IgD-negative memory B cell (primary cell): ENCODE measurements around the gene STT3B. TPM values are rescaled to one million over a fixed set of nuclear protein-coding genes. Genes with fewer than 3 reads are reported as not detected.
A peak's percentile ranks its signal among the peaks of the same experiment; 100 is the strongest.

Experiments used
- H3K27ac Mint-ChIP-seq, 3 donors: one replicate each; pipeline ENCODE4 v1.8.0; 2020 to 2022; ENCODE audit warnings: mild to moderate bottlenecking in 3 of 3, mixed read lengths in 3 of 3, moderate library complexity in 1 of 3
- H3K27me3 Mint-ChIP-seq: one replicate; pipeline ENCODE4 v1.8.0; 2021; ENCODE audit warnings: mixed read lengths
- H3K36me3 Mint-ChIP-seq: one replicate; pipeline ENCODE4 v1.8.0; 2020; ENCODE audit warnings: mild to moderate bottlenecking, mixed read lengths
- H3K4me1 Mint-ChIP-seq, 3 donors: one replicate each; pipeline ENCODE4 v1.8.0; 2020 to 2022; ENCODE audit warnings: mixed read lengths in 3 of 3, mild to moderate bottlenecking in 1 of 3
- H3K4me3 Mint-ChIP-seq, 4 donors: one replicate each; pipeline ENCODE4 v1.8.0; 2020 to 2022; ENCODE audit warnings: mild to moderate bottlenecking in 4 of 4, mixed read lengths in 4 of 4, moderate library complexity in 3 of 4
- H3K9me3 Mint-ChIP-seq, 3 donors: one replicate each; pipeline ENCODE4 v1.8.0; 2020 to 2021; ENCODE audit warnings: mixed read lengths in 3 of 3, mild to moderate bottlenecking in 1 of 3
- polyA plus RNA-seq: library from polyadenylated mRNA; unstranded; fragments of 300-500 nt; fragmentation: Illumina TruSeq; gene quantifications from one replicate; pipeline ENCODE4 v1.2.3, GENCODE V29; 2021

Gene STT3B
- polyA plus RNA-seq, 1 donor from 2014 or later = 52.8 TPM

DNA sequence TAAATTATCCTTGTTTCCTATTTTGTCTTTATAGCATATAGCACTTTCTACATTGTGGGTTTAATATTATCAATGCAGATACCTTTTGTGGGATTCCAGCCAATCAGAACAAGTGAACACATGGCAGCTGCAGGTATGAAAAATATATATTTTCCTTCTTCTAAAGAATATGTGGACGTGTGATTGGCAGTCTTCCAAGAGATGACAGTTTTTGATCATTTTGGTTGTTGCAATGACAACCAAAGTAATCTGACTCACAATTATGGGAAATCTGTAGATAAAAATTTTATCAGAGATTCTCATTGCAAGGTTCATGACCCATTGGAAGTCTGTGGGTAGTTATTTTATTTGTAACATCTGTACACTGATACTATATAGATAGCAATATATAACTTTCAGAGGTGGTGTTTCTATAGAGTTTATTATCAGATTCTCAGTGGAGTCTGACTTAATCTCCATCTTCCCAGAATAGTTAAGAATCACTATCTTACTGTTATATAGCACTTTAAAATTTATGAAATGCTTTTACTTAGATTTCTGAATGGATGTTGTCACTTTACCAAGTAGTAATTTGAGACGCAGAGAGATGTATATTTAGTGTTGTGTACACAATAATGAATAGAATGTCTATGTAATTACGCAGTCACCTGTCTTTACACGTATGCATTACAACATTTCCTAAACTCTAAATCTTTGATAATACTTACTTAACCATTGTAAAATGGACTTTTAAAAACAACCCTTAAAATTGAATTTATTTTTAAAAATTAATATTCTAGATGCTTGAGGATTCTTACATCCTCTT, 82.5 kb downstream of the STT3B start:
- no peak overlapping the region for H3K4me3 Mint-ChIP-seq
- no peaks in the 10 kb centered on the region for H3K9me3 Mint-ChIP-seq
- H3K27me3 Mint-ChIP-seq = no peaks in the 10 kb centered on the region
- peaks cover 5% of the 10 kb centered on the region for H3K36me3 Mint-ChIP-seq
- H3K27ac Mint-ChIP-seq = no peak overlapping the region
- peaks cover 12 to 28% (median 16%) of the 10 kb centered on the region in 3 donors for H3K4me1 Mint-ChIP-seq

DNA sequence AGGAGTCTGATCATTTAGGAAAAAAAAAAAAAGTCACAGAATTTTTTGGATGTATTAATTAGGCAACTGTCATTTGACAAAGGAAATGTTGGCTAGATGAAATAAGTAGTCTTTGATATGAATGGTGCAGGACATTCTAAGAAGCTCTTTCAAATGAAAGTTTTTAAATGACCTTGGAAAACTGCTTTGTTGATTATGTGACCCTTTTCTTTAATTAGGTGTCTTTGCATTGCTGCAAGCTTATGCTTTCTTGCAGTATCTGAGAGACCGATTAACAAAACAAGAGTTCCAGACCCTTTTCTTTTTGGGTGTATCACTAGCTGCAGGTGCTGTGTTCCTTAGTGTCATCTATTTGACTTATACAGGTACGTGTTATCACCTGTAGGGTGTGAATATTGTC, 84.0 kb downstream of the STT3B start:
- no peak overlapping the region for H3K4me3 Mint-ChIP-seq
- no peak overlapping the region for H3K27ac Mint-ChIP-seq
- H3K36me3 Mint-ChIP-seq = peaks cover 13% of the 10 kb centered on the region
- no peaks in the 10 kb centered on the region for H3K27me3 Mint-ChIP-seq
- H3K9me3 Mint-ChIP-seq = no peaks in the 10 kb centered on the region
- H3K4me1 Mint-ChIP-seq = peaks cover 12 to 25% (median 17%) of the 10 kb centered on the region in 3 donors

GRCh38 chr3:31620656-31621055, 87.9 kb downstream of the STT3B start:
- Mint-ChIP-seq H3K36me3 (peaks cover 14% of the 10 kb centered on the region), H3K4me1 (peaks cover 26 to 34% (median 32%) of the 10 kb centered on the region in 3 donors), H3K4me3 (peak overlapping the region in 1 of 4 donors; percentile 28), H3K9me3 (no peaks in the 10 kb centered on the region), H3K27me3 (peaks cover 3% of the 10 kb centered on the region), H3K27ac (no peak overlapping the region)

GRCh38 chr3:31621314-31621713, 88.6 kb downstream of the STT3B start:
- peaks cover 3% of the 10 kb centered on the region for H3K27me3 Mint-ChIP-seq
- H3K4me1 Mint-ChIP-seq = peaks cover 26 to 34% (median 32%) of the 10 kb centered on the region in 3 donors
- no peak overlapping the region for H3K27ac Mint-ChIP-seq
- H3K4me3 Mint-ChIP-seq = no peak overlapping the region
- H3K36me3 Mint-ChIP-seq = peaks cover 14% of the 10 kb centered on the region
- H3K9me3 Mint-ChIP-seq = no peaks in the 10 kb centered on the region

- H3K36me3 Mint-ChIP-seq = peaks cover 14% of the 10 kb centered on the region
- H3K4me3 Mint-ChIP-seq = peak overlapping the region in 1 of 4 donors; percentile 23
- peaks cover 3% of the 10 kb centered on the region for H3K27me3 Mint-ChIP-seq
- H3K27ac Mint-ChIP-seq = peak overlapping the region; percentile 17 to 59 (median 27)
- H3K4me1 Mint-ChIP-seq = peaks cover 26 to 34% (median 32%) of the 10 kb centered on the region in 3 donors
- H3K9me3 Mint-ChIP-seq = no peaks in the 10 kb centered on the region
Measured at GRCh38 chr3:31622636-31623288, 90.0 kb downstream of the STT3B start.

GRCh38 chr3:31624083-31624709, 91.5 kb downstream of the STT3B start:
- Mint-ChIP-seq H3K4me1 (peaks cover 32 to 43% (median 37%) of the 10 kb centered on the region in 3 donors), H3K9me3 (no peaks in the 10 kb centered on the region), H3K36me3 (peaks cover 16% of the 10 kb centered on the region), H3K4me3 (peak overlapping the region in 2 of 4 donors; percentile 74 to 84), H3K27me3 (peaks cover 3% of the 10 kb centered on the region), H3K27ac (peak overlapping the region in 1 of 3 donors; percentile 1)

DNA sequence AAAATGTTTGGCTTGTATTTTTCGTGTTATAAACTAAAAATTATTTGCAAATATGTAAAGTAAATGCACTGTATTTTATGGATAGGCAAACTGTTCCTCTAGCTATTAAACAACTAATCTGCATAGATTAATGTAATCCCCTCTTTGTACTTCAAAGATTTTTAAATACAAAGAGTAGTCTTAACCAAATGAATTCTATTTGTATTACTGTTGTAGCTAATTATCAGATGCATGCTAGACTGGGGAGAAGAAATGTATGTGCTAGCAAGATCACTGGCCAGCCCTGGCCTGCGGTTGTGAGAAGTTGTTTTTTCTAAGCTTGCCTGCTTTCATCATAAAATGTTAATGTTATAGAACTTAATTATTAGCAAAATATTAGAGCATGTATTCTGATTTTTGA, 92.6 kb downstream of the STT3B start:
- Mint-ChIP-seq H3K27ac (no peak overlapping the region), H3K4me3 (no peak overlapping the region), H3K36me3 (peaks cover 17% of the 10 kb centered on the region), H3K4me1 (peaks cover 39 to 45% (median 41%) of the 10 kb centered on the region in 3 donors), H3K9me3 (no peaks in the 10 kb centered on the region), H3K27me3 (peaks cover 3% of the 10 kb centered on the region)

DNA sequence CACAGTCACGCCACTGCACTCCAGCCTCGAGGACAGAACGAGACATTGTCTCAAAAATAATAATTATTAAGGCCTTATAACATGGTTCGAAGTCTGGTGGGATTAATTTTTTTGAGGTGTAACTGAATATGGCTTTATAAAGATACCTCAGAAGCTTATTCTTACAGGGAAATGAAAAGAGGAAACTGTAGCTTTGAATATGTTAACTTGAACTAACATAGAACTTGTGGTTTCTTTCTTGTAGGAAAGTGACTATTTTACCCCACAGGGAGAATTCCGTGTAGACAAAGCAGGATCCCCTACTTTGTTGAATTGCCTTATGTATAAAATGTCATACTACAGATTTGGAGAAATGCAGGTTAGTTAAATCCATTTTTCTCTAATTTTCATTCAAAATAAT, 96.3 kb downstream of the STT3B start:
- Mint-ChIP-seq H3K4me3 (peak overlapping the region in 2 of 4 donors; percentile 23 to 66), H3K27ac (peak overlapping the region in 1 of 3 donors; percentile 49), H3K36me3 (peaks cover 23% of the 10 kb centered on the region), H3K4me1 (peaks cover 18 to 21% (median 20%) of the 10 kb centered on the region in 3 donors), H3K27me3 (peaks cover 3% of the 10 kb centered on the region), H3K9me3 (no peaks in the 10 kb centered on the region)

GRCh38 chr3:31634476-31634875, 101.8 kb downstream of the STT3B start:
- no peaks in the 10 kb centered on the region for H3K9me3 Mint-ChIP-seq
- peak overlapping the region in 1 of 3 donors; percentile 62 for H3K27ac Mint-ChIP-seq
- H3K27me3 Mint-ChIP-seq = no peaks in the 10 kb centered on the region
- no peak overlapping the region for H3K4me3 Mint-ChIP-seq
- H3K36me3 Mint-ChIP-seq = peaks cover 20% of the 10 kb centered on the region
- peaks cover 18 to 37% (median 28%) of the 10 kb centered on the region in 3 donors for H3K4me1 Mint-ChIP-seq

GRCh38 chr3:31635545-31635944, 102.8 kb downstream of the STT3B start:
- H3K27ac Mint-ChIP-seq = no peak overlapping the region

DNA sequence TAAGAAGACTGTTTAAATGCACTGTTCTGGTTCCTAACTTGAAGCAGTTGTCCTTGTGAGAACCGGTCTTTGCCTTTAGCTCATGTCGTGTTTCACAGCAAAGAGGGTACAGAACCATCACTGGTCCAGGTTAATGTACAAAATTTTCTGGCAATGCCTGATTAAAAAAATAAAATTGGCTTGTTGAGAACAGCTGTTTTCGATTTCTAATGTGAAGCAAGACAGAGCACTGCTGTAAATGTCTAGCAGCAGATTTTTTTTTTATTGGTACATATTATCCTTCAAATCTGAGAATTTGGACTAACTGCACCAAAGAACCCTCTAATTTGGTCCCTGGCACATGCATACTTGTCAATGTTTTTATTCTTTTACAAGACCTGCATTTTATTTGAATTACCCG, 103.3 kb downstream of the STT3B start:
- Mint-ChIP-seq H3K9me3 (no peaks in the 10 kb centered on the region), H3K36me3 (peaks cover 16% of the 10 kb centered on the region), H3K27me3 (no peaks in the 10 kb centered on the region), H3K4me1 (peaks cover 14 to 28% (median 27%) of the 10 kb centered on the region in 3 donors), H3K27ac (no peak overlapping the region), H3K4me3 (no peak overlapping the region)

More at GRCh38 chr3:31635545-31635944, 102.8 kb downstream of the STT3B start:
- peaks cover 14 to 28% (median 27%) of the 10 kb centered on the region in 3 donors for H3K4me1 Mint-ChIP-seq
- peaks cover 17% of the 10 kb centered on the region for H3K36me3 Mint-ChIP-seq
- H3K27me3 Mint-ChIP-seq = no peaks in the 10 kb centered on the region
- no peaks in the 10 kb centered on the region for H3K9me3 Mint-ChIP-seq
- H3K4me3 Mint-ChIP-seq = no peak overlapping the region

DNA sequence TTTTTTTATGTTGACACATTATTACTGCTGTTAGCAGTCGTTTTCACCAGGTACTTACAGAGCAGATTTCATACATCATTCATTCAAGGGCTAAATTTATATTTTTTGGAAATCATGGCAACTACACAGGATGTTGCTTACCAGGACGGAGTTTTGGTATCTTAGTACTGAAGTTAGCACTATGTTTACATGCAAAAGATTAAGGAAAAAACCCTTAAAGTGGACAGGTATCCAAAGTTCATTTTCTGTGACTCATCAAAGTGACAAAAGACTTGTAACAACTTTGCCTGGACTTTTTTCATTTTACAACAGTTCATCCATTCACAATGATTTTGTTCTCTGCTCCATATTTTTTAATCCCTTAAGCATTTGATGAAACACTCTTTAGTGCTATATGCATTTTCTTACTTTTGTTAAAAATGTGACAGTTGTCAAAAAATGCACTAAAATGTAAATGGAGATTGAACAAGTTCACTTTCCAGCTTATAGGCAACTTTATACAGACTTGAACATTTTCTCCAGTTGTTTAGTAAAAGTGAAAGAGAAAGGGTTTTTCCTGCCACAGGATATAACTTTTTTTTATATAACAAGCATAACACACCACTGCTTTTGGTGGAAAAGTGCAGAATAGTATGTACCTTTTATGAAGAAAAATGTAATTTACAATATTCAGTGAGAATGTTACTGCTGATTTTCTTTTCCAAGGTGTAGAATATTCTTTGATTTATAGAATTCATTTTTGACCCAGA, 104.1 kb downstream of the STT3B start:
- Mint-ChIP-seq H3K4me3 (peak overlapping the region in 2 of 4 donors; percentile 34 to 76), H3K27me3 (no peaks in the 10 kb centered on the region), H3K4me1 (peaks cover 15 to 28% (median 27%) of the 10 kb centered on the region in 3 donors), H3K9me3 (no peaks in the 10 kb centered on the region), H3K27ac (peak overlapping the region in 2 of 3 donors; percentile 18 to 76), H3K36me3 (peaks cover 12% of the 10 kb centered on the region)

DNA sequence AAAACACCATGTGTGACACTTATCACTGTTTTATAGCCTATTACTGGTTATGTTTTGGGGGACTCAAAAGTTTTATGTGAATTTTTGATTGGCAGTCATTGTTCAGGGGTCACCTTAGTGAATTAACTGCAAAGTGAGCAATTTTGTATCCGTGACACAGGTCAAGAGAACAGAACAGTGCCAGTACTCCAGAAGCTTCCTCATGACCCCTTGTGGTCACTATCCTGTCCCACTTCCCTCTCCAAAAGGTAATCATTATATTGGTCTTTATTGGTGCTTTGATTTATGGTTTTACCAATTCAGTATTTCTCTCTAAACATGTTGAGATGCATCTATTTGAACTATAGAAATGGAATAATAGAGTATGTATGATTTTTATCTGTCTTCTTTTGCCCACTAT, 107.1 kb downstream of the STT3B start:
- peaks cover 17 to 26% (median 24%) of the 10 kb centered on the region in 3 donors for H3K4me1 Mint-ChIP-seq
- peak overlapping the region in 1 of 3 donors; percentile 59 for H3K27ac Mint-ChIP-seq
- no peaks in the 10 kb centered on the region for H3K27me3 Mint-ChIP-seq
- H3K9me3 Mint-ChIP-seq = no peaks in the 10 kb centered on the region
- no peak overlapping the region for H3K4me3 Mint-ChIP-seq
- H3K36me3 Mint-ChIP-seq = peaks cover 3% of the 10 kb centered on the region

- Mint-ChIP-seq H3K27me3 (no peaks in the 10 kb centered on the region), H3K27ac (peak overlapping the region; percentile 5 to 59 (median 51)), H3K4me3 (peak overlapping the region in 1 of 4 donors; percentile 9), H3K9me3 (peaks cover 2 to 9% (median 8%) of the 10 kb centered on the region in 3 donors), H3K36me3 (peaks cover 11% of the 10 kb centered on the region), H3K4me1 (peaks cover 2 to 16% (median 13%) of the 10 kb centered on the region in 3 donors)
Measured at GRCh38 chr3:31645256-31645655, 112.5 kb downstream of the STT3B start.
